GM18520 (cell line): ENCODE data around the gene RPUSD1.
"Not testable (repeated sequence)": the region's sequence is repeated elsewhere in the genome, so short reads cannot be mapped to it uniquely, and the experiment has no call there.

ENCODE experiments used
- ATAC-seq: cut with Tn5 transposase; IDR thresholded peaks from one replicate; pipeline ENCODE4 v1.9.1; 2021; ENCODE audit not compliant: unreplicated experiment

Gene RPUSD1

DNA sequence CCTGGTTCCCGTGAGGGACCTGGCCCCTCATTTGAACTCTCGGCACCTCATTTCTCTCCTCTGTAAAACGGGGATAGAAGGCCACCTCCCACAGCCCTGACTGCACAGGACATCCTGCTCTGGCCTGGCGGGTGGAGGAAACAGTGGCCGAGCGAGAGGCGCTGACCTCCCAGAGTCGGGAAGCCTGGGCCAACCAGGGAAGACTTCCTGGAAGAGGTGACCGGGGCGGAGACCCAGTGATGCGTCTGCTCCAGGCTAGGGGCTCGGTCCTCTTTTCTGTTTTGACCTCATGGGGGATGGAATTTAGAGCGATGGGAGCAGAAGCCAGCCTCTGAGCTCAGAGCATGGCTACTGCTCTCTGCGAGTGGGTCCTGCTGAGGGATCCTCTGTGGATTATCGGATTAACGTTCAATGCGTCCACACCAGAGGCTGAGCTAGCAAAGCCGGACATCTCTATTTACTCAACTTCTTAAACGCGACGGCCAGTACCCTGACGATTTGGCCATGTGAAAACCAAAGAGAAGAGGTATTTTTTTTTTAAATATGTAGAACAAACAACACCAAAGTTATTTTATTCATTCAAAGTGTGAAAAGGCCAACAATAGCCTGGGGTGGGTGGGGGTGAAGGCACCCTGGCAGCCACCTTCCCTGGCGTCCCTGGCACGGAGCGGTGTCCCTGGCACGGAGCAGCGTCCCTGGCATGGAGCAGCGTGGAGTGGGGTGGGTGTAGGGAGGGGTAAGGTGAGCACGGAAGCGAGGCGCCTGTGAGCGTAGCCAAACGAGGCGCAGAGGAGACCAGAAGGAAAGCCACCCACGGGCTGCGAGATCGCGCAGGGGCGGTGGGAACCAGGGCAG lies 36.8 kb downstream of the RPUSD1 start:
- no peak for ATAC-seq

DNA sequence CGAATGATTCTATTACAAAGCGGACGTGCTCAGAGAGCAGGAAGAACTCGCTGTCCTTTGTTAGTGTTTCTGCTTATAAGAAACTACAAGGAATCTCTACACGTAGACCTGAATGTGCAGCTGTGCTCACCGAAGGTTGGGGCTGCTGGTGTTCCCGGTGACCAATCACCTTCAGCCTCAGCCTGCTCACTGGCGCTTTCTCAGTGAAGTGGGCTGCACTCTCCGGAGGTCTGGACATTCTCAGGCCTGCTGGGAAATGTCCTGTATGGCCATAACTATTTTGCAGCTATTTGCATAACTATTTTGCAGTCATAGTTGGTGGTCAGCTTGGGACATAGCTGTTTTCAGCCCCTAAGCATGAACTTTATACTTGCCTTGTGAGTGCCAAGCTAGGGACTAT lies 37.7 kb downstream of the RPUSD1 start:
- no peak for ATAC-seq

DNA sequence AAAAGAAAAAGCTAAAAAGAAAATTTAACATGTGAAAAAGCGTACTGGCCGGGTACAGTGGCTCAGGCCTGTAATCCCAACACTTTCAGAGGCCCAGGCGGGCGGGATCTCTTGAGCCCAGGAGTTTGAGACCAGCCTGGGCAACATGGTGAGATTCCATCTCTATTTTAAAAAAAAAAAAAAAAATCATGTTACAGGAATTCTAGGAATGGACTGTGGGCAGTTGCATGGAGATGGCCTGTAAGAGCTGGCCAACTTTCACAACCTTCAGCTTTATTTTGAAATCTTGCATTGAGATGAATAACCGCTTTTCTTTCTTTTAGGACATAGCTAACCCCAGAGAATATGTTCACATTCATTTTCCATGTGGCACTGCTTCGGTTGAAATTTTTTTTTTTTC lies 39.2 kb downstream of the RPUSD1 start:
- ATAC-seq = no peak

DNA sequence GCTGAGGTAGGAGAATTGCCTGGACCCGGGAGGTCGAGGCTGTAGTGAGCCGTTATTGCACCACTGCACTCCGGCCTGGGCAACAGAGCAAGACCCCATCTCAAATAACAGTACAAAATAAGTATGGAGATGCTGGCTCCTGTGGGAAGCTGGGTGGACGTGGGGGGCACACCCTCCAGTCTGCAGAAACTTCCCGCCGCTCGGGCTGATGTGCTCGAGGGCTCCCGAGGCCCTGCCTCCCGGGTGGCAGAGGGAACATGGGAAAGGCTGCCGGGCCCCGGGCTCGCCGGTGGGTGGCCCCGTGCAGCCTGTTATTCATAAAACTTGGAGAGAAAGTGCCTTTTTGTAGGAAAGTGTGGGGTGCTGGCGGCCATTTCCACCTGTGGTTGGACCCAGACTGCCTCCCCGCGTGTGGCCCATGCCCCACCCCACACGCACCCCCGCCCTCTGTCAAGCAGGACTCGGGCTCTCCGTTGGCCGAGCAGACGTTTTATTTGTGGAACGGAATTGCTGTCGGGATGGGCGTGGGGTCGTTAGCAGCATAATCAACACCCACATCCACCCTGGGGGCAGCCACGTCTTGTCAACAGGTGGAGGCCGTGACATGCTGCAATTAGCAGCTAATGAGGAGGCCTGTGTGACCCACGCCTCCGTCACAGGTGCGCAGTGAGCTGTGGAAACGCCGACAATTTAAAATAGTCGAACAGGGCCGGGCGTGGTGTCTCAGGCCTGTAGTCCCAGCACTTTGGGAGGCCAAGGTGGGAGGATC lies 40.0 kb downstream of the RPUSD1 start:
- no peak for ATAC-seq

DNA sequence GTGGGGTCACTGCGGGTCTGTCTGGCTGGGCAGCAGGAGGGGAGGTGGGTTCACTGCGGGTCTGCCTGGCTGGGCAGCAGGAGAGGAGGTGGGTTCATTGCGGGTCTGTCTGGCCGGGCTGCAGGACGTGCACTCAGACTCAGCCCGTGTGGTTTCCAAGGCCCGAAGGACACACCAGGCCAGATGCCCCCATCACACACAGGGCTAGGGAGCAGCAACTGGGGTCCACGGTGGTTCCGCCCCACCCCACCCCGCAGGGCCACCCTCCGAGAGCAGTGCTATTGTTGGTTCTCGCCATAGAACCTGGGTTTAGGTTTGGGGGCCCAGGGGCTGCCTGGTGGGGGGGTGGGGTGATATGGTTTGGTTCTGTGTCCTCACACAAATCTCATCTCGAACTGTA lies 41.5 kb downstream of the RPUSD1 start:
- ATAC-seq = no peak

DNA sequence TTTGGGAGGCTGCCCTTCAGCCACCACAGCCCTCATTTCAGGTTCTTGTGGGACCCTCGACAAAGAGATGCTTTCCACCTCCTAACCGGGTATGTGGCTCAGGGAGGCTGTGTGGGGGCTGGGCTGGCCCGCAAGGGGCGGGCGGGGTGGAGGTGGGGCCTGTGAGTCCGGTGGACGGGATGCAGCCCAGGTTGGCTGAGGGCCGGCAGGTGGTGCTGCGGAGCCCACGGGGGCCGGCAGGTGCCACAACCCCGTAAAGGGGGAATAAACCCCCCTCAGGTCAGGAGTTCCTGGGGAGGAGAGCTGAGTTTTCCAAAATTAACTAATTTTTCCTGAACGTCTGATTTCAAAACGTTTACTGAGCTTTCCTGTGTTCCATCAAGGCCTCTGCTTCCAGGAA lies 42.4 kb downstream of the RPUSD1 start:
- ATAC-seq = no peak

DNA sequence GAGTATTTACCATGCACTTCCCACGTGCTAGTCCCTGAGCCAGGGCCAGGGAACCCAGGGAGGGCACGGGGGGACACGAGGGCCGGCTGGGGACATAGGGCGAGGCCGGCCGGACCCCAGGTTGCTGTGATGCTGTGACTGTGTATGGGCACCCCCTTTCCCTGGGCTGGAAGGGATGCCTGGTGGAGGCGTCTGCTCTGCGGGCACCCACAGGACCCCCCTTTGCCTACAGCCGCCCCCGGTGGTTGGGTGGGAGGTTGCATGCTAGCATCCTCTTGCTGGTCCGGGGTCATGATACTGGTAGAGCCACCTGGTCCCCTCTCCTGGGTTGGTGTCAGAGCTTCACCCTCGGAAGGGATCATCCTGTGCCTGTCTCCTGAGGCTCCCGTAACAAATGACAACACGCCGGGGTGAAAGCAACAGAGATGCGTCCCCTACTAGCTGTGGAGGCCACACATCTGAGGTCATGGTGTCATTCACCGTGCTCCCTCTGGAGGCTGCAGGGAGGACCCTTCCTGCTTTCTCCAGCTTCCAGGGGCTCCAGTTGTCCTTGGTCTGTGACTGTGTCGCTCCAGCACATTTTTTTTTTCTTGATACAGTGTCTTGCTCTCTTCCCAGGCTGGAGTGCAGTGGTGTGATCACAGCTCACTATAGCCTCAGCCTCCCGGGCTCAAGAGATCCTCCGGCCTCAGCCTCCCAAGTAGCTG lies 44.2 kb downstream of the RPUSD1 start:
- ATAC-seq = no peak

DNA sequence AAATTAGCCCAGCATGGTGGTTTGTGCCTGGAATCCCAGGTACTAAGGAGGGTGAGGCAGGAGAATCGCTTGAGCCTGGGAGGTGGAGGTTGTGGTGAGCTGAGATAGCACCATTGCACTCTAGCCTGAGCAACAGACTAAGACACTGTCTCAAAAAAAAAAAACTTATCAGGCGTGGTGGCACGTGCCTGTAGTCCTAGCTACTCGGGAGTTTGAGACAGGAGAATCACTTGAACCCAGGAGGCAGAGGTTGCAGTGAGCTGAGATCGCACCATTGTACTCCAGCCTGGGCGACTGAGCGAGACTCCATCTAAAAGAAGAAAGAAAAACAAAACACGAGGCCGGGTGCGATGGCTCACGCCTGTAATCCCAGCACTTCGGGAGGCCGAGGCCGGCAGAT lies 45.3 kb downstream of the RPUSD1 start:
- not testable (repeated sequence) for ATAC-seq

DNA sequence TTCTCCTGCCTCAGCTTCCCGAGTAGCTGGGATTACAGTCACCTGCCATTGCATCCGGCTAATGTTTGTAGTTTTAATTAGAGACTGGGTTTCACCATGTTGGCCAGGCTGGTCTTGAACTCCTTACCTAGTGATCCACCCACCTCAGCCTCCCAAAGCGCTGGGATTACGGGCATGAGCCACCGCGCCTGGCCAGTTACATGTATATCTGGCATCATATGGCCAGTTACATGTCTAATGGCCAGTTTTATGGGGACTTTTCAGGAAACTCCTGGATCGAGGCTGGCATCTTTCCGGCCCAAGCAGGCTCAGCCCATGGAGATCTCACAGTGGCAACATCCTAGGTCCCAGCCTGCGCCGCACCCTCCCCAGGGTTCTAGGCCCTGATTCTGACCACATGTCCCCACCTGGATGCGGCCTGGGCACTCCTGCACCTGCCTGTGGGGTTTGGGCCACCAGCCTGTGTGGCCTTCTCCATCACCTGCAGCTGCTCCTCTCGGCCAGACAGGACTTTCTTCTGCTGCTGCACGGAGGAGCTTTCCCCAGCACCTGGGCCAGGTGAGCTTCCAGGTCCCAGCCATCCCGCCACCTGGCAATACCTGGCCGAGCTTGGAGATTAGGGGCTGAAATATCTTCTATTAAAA lies 46.1 kb downstream of the RPUSD1 start:
- no peak for ATAC-seq

DNA sequence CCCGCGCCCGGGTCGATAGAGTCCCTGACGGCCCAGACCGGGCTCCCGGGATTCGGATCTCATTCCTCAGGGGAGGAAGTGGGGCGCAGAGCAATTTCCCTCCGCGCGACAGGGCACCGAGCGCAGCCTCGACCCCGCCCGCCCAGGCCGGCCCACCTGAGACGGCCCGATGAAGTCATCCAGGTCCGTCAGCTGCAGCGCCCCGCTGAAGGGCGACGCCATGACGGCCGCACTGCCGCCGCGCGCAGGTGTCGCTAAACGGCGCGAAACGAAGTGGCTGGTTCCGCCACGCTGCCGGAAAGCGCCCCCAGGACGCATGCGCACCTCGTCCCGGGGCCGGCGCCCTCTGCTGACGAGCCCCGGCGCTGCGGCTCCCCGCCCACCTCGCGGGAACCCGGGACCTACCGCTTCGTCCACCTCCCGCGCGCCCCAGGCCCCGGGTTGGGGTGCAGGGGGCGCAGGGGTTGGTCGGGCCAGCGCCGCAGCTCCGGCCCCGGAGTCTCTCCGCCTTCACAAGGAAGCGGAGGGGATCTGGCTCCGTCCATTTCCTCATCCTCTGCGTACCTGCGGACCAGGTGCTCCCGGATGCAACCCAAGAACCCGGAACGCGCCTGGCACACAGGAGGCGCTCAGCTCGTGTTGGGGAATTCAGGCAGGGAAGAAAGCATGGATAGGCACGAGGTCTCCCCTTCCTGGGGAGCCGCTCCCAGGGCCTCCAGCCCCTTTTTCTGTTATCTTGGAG lies 47.2 kb downstream of the RPUSD1 start, which contains the start of gene CIAO3:
CIAO3 (minus strand) TSS at position 234 of the 742 bp plus-strand sequence; CDS start at position 222, 12 bp downstream.
- peak; percentile 78 for ATAC-seq

DNA sequence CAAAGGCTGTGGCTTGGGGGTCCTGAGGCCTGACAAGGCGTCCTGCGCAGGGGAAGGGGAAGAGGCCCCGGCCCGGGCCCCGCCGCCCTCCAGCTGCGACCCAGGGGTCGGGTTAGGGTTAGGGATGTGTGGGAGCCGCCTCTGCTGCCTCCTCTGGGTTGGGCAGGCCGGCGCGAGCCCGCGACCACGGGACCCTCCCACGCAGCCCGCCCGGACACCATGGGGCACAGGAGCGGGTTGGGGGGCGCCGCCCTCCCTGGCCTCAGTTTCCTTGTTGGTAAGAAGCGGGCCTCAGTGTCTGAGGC lies 47.8 kb downstream of the RPUSD1 start:
- ATAC-seq = no peak

DNA sequence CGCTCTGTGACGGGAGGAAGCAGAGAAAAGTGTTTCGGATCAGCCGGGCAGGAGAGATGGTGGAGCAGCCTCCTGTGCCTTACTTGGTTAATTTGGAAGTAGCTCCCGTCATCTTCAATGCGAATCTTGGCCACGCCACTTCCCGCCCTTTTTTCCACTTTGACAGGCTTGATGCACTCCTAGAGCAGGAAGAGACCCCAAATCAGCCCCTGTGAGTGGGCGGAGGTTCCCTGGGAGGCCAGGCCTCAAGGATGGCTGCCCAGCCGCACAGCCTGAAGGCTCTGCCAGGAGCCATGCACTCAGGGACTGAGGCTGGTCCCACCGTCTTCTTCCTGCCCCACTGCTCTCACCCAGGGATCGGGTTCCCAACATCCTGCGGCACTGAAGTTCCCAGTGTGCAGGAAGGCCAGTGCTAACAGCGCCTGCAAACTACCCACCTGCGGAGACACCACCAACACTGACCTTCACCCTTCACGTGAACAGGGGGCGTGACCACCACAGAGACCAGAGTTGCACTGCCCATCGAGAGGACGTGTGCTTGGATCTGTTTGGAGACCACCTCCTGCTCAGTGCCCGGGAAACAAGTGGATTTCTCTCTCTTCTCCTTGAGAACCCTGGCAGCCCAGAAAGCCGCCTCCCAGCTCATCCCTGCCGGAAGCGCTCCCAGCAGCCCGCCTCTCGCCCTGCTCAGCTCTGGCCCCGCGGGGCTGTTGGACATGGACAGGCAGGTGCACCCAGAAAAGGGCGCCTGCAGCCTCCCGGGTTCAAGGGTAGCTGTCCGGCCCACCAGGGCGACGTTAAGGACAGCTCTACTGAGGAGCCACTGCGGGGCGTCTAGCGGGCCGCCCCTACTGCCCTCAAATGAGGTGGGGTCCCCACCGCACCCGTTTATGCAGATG lies 48.4 kb downstream of the RPUSD1 start:
- no peak for ATAC-seq

DNA sequence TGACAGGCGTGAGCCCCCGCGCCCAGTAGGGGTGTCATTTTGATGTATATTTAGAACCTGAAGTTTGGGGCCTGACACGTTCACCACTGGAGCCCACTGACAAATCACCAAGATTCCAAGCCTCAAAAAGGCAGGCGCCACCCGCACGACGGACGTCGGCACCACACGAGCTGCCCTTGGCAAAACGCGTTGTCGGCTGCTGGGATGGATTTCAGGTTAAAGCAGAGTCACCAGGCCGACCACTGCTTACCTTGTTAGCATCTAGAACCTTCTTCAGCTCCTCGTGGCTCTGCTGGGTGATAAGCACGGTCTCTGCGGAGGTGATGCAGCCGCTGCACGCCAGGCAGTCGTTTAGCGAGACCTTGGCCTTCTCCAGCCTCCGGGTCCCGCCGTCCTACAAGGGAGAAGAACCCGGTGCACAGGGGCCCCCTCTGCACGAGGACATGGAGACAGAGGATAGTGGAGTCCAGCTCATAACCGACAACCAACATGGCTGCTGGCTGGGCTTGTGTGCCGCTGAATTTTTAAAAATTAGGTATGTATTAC lies 51.2 kb downstream of the RPUSD1 start:
- ATAC-seq = no peak

DNA sequence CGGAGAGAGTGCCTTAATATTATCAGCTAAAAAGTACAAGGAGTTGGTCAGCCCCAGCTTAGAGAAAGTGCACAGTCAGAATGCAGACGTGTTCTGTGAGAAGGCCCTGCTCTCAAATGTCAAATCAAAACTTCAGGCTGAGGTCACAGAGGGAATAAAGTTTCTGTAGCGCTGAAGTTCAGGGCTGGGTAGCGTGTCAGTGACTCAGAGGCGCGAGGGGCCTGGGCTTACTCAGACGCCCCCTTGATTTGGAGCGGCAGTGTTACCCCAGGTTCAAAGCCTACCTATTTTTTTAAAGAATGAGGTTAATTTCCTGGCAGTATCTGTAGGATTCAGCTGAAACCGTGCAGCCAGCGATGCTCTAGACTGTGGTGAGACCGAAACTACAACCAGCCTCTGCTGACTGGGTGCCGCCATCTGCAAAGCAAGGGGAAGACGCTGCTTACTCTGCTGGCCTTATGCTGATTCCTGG lies 52.2 kb downstream of the RPUSD1 start:
- no peak for ATAC-seq

DNA sequence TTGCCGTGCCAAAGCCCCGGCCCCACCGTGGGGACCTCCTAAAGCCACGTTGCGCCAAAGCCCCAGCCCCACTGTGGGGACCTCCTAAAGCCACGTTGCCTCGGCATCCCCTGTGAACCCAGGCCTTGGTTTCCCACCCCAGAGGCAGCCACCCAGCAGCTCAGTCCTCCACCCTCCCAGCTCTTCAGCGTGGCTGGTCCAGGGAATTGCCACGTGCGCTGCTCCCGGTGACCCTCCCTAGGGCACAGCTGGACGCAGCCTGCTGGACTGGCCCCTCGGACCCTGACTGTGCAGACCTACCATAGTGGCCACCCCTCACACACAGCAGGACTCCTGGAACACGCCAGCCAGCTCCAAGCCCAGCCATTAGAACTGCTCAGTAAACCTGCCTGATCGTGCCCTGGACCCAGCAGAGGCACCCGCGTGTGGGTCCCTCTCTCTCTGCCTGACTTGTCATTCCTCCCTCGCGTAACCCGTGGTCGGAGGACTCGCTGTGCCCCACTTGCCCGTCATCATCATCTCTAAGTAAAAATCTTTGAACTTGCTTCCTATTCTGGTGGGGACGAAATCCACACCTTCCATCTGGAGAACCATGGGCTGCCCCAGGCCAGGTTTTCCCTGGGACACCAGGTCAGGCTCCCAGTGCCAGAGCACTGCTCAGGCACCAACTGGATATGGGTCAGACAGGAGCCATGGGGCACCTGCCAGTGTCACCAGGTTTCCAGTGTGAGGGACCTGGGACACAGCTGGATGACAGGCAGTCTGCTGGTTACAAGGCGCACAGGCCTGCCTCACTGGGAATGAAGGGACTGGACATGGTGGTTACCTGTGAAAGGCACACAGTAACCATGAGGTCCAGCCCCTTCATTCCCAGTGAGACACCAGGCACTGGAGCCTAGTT lies 53.0 kb downstream of the RPUSD1 start:
- ATAC-seq = no peak
